GM21723 (cell line): ENCODE data around the gene FOXP3.
A peak's percentile ranks its signal among the peaks of the same experiment; 100 is the strongest.

Experiments used
- ATAC-seq: cut with Tn5 transposase; IDR thresholded peaks from one replicate; pipeline ENCODE4 v1.9.1; 2021; ENCODE audit warnings: mild to moderate bottlenecking, moderate library complexity; ENCODE audit not compliant: unreplicated experiment

FOXP3 gene

GRCh38 chrX:49250578-49250977 lies 13.9 kb downstream of the FOXP3 start:
- no peak for ATAC-seq

GRCh38 chrX:49250066-49250465 lies 14.4 kb downstream of the FOXP3 start:
- ATAC-seq, result no peak

DNA sequence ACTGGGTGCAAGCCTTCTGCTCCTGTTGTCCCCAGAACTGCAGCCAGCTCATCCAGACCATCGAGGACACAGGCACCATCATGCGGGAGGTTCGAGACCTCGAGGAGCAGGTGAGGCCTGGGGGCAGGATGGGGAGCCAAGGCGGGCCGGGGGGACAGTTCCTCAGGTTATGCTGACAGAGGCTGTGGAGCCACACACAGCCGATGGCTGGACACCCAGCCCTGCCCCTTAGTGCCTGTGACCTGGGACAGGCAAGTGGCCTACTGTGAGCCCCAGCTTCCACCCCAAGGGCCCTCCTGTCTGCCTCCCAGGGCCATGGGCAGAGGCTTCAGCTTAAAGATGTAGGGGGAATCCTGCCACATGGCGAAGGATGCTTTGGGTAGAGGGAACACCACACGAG lies 14.9 kb downstream of the FOXP3 start:
- no peak for ATAC-seq

- ATAC-seq, result no peak
These were observed 15.4 kb downstream of the FOXP3 start for GRCh38 chrX:49249071-49249470.

GRCh38 chrX:49247916-49248811 lies 16.3 kb downstream of the FOXP3 start:
- ATAC-seq, result no peak

DNA sequence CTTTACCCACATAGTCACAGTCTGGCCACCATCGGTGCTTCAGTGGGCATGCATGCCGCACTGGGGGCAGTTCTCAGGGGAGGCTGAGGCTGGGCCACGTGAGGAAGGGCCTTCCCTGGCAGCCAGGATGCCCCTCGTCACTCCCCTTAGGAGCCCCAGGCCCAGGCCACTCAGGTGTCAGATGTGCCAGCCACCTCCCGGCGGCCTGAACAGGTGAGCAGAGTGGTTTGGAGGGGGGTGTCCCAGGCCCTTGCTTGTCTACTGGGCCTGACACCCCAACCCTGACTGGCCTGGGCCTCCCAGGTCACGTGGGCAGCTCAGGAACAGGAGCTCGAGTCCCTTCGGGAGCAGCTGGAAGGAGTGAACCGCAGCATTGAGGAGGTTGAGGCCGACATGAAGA lies 17.2 kb downstream of the FOXP3 start:
- ATAC-seq, result no peak

DNA sequence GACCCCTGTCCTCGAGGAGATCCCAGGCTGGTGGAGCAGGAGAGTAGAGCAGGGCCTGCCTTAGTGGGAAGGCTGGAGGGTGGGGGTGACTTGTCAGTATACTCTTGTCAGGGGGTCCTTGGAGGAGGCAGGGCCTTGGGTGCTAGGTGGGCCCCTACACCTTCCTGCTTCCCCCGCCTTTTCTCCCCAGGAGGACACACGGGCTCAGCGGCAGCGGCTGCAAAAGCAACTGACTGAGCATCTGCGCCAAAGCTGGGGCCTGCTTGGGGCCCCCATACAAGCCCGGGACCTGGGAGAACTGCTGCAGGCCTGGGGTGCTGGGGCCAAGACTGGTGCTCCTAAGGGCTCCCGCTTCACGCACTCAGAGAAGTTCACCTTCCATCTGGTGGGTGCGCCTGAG lies 18.0 kb downstream of the FOXP3 start:
- no peak for ATAC-seq

GRCh38 chrX:49244207-49244606 lies 20.3 kb downstream of the FOXP3 start:
- ATAC-seq, result no peak

DNA sequence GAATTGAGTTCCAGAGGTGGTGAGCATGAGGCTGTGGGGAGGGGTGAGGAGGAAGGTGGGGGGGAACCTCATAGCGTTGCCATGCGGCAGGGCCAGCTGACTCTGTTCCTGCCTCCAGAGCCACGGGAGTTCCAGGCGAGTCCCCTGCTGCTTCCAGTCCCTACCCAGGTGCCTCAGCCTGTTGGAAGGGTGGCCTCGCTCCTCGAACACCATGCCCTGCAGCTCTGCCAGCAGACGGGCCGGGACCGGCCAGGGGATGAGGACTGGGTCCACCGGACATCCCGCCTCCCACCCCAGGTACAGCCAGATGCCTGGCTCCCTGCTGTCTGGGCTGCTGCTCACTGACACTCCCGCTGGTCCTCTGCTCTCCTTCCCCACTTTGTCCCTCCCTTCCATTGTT lies 21.3 kb downstream of the FOXP3 start:
- ATAC-seq, result no peak

DNA sequence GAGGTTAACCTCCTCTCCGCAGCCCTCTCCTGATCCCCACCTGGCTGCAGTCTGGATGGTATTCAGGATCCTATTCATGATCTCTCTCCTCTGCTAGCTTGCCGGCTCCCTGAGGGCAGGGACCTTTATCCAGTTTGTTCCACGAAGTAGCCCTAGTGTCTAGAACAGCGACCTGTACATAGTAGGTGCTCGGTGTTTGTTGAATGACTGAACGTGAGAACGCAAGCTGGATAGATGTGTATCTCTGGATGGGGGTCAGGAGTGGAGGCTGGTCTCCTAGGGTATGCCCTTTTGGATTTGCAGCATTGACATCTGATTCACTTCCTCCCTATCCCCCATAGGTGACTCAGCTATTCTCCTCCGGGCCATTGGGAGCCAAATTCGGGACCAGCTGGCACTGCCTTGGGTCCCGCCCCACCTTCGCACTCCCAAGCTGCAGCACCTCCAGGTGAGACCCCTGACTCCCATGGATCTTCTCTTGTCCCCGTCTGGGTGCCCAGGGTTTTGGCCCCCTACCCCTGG lies 21.9 kb downstream of the FOXP3 start:
- ATAC-seq, result no peak

DNA sequence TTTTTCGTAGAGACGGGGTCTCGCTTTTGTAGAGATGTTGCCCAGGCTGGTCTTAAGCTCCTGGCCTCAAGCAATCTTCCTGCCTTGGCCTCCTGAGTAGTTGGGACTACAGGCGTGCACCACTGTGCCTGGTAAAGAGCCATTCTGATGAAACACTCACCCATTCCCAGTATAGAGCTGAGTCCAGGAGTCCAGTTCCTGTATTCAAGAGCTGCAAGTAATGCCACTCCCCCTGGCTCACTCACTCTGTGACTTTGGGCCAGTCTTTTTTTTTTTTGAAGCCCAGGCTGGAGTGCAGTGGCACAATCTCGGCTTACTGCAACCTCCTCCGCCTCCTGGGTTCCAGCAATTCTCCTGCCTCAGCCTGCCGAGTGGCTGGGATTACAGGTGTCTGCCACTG lies 25.8 kb downstream of the FOXP3 start:
- ATAC-seq, result no peak

DNA sequence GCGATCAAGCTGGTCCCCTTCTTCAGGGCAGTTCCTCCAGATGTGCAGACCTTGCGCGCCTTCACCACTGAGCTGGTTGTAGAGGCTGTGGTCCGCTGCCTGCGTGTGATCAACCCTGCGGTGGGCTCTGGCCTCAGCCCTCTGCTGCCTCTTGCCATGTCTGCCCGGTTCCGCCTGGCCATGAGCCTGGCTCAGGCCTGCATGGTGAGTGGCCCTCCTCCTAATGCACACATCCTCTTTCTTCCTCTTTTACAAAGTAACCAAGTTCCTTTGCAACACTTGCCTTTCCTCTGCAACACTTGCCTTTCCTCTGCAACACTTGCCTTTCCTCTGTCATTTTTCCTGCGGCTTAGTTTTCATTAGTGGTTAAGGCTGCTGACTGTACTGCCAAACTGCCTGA lies 27.4 kb downstream of the FOXP3 start:
- no peak for ATAC-seq

GRCh38 chrX:49233887-49234555 lies 30.5 kb downstream of the FOXP3 start:
- no peak for ATAC-seq

- no peak for ATAC-seq
These were observed 31.3 kb downstream of the FOXP3 start, which contains the start of gene CACNA1F for GRCh38 chrX:49233176-49233575. CACNA1F (minus strand) TSS chrX:49233340; CDS start chrX:49233309, 31 bp downstream.

DNA sequence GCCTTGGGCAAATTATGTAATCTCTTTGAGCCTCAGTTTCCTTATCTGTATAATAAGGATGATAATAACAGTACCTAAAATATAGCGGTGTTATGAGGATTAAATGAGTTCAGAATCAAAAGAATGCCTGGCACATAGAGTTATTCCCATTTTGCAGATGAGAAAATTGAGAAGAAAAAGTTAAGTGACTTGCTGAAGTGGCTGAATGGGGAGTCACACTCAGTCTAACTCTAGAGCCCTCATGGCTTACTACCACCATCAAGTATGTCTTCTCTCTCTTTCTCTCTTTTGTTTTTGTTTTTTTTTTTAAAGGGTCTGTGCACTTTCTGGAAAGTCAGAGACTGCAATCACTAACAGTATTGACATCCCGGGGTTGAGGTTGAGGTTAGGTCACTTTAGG lies 32.0 kb downstream of the FOXP3 start:
- ATAC-seq, result no peak

GRCh38 chrX:49231333-49232000 lies 33.0 kb downstream of the FOXP3 start:
- ATAC-seq, result no peak

DNA sequence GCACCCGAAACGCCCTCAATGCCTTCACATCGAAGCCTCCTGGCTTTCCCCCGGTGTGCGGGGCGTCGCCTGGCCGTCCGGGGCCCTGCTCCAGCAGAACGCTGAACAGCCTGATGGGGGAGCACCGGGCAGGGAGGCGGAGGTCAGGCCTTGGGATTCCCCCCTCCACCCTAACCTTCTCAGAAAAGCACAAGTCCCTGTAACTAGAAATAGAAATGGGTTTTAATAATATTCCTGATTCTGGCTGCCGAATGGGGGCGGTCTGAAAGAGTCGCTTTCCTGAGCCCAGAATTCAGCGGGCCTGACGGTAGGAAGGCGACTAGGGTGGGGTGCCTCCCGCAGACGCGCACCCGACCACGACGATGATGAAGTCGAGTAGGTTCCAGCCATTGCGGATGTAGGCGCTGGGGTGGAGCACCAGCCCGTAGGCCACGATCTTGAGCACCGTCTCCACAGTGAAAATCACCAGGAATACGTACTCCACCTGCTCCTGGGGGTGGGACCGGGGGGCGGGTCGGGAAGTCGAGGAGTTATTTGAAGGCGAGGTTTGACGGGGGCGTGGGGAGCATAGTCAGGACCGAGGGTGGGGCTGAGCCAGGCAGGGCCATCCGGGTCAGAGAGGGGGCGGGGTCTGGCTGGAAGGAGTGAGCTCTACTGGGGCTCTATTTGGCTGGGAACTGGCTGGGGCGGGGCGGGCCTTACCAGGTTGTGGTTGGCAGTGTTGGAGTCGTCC lies 33.8 kb downstream of the FOXP3 start:
- ATAC-seq, result peak; percentile 56

DNA sequence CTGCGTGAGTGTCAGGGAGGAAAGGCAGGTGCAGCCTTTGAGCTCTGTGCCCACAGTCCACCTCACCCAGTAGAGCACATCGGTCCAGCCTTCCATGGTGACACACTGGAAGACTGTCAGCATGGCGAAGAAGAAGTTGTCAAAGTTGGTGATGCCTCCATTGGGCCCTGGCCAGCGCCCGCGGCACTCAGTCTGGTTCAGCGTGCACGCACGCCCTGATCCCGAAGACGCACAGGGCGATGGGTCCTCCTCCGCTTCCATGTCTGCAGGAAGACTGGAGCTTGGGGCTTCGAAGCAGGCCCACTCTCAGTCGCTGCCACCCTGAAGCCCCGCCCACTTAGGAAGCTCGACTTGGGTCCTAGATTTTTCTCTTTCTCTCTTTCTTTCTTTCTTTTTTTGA lies 36.3 kb downstream of the FOXP3 start:
- ATAC-seq, result no peak

DNA sequence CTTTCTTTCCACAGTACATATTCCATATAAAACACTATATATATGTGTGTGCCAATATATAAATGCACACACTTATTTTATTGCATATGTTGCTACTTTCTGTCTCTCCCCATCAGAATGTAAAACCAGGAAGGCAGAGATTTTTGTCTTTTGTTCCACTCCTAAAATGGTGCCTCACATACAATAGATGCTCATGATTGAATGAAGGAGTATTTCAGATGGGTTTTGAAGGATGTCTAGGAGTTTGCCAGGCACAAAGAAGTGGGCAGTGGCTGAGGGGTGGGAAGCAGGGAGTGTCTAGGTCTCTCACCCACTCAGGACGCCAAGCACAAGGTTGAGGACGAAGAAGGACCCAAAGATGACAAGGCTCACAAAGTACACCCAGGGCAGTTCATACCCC lies 36.8 kb downstream of the FOXP3 start:
- ATAC-seq, result no peak

DNA sequence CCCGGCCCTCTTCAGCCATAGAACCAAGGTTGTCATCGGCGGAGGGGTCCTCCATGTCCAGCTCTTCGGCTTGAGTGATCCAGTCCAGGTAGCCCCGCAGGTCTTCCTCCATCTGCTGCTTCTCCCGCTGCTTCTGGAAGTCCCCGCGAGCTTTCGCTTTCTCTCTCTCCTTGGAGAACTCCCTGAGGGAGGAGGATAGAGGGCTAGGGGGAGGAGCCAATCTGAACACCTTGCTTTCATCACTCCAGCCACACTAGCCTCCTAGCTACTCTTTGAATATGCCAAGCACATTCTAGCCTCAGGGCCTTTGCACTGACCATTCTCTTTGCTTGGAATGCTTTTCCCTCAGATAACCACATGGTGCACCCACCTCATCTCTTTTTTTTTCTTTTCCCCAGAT lies 37.6 kb downstream of the FOXP3 start:
- no peak for ATAC-seq

- no peak for ATAC-seq
These were observed 38.7 kb downstream of the FOXP3 start for GRCh38 chrX:49225858-49226257.
